GM19468 (cell line): ENCODE measurements around the gene GLUD2.
"Not testable (repeated sequence)": the region's sequence is repeated elsewhere in the genome, so short reads cannot be mapped to it uniquely, and the experiment has no call there.

ENCODE experiments used
- ATAC-seq: cut with Tn5 transposase; IDR thresholded peaks from one replicate; pipeline ENCODE4 v1.9.1; 2021; ENCODE audit warnings: mild to moderate bottlenecking, moderate library complexity, moderate number of reproducible peaks; ENCODE audit not compliant: unreplicated experiment; ENCODE audit errors: extremely low read depth

The GLUD2 gene

GRCh38 chrX:121047441-121048419 lies at the start of gene GLUD2:
Gene GLUD2 (plus strand): TSS chrX:121047610. CDS start chrX:121047685, 75 bp downstream.
- not testable (repeated sequence) for ATAC-seq

DNA sequence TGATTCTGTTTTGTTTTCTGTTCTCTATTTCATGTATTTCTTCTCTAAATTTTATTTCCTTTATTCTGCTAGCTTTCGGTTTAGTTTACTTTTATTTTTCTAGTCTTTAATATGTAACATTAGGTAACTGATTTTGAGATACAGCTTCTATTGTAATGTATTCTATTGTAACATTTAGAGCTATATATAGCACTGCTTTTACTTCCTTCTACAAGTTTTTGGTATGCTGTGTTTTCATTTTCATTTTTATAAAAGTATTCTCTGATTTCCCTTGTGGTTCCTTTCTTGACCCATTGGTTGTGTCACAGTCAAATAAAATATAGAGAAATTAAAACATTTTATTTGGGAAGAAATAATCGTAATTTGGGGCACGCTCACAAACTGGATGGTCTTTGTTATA lies 48.0 kb upstream of the GLUD2 start:
- no peak for ATAC-seq

DNA sequence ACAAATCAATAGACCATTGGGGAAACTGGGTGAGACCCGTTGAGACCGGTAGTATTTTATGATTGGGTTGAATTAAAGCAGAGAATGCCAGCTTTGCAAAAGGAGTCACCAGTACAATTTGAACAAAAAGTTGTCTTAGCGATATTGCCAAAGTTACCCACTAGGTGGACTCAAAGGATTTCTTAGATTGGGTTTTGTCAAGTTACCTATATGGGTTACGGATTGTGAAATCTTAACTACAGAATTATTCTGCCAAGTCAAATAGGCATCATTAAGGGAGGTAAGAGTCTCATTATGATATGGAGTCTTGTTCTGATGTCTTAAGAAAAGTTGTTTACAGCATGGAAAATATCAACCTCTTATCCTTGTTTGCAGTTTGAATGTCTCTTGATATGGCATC lies 46.8 kb upstream of the GLUD2 start:
- no peak for ATAC-seq

DNA sequence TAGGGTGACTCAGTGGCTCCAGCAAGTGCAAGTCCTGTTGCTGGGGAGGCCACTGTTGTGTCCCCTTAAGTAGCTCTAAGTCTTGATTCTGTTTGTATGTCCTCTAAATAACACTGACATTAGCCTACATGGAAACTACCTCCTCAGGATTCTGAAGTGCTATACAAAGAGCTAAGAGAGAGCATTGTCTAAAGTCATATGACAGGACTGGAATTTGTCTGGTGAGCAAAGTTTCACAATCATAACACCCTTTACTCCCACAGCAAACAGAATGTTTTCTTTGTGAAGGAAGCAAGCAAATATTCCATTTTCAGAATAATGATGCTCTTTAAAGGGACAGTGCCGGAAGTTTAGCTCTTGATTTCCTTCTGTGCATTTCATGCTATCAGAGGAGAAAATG lies 38.5 kb upstream of the GLUD2 start:
- ATAC-seq, result no peak

- ATAC-seq, result no peak
Observed at GRCh38 chrX:121009764-121010163, 37.6 kb upstream of the GLUD2 start.

DNA sequence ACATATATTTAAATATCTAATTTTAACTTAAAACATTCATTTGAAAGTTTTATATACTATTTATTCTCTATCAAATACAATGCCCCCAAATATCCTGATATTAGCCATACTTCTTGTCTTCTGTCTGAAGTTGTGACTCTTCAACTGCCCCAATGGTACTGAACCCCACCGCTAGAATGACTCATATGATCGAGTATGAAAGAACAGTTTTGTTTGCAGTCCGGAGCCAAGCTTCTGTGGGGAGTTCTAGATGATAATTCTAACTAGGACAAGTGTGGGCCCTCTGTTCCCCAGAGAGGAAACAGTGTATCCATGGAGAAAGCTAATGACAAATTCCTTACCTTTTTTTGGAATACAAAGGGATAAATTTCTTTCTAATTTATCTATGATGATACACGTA lies 37.2 kb upstream of the GLUD2 start:
- ATAC-seq, result no peak

GRCh38 chrX:121011254-121011653 lies 36.2 kb upstream of the GLUD2 start:
- ATAC-seq, result no peak

GRCh38 chrX:121013897-121014455 lies 33.4 kb upstream of the GLUD2 start:
- no peak for ATAC-seq

DNA sequence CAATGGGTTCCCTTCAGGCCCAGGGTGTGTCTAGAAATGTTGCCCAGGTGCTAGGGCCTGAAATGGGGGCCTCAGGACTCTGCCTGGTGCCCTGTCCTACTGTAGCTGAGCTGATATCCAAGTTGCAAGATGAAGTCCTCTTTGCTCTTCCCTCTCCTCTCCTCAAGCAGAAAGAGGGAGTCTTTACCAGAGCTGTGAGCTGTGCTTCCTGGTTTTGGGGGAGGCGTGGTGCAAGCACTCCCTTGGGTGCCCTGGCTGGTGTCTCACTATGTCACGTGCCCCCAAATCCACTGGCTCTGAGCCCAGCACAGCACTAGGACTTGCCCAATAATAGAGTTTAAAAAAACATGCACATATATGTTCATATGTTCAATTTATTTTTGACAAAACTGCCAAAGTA lies 32.6 kb upstream of the GLUD2 start:
- ATAC-seq, result no peak

- no peak for ATAC-seq
Observed at GRCh38 chrX:121028419-121028818, 19.0 kb upstream of the GLUD2 start.

DNA sequence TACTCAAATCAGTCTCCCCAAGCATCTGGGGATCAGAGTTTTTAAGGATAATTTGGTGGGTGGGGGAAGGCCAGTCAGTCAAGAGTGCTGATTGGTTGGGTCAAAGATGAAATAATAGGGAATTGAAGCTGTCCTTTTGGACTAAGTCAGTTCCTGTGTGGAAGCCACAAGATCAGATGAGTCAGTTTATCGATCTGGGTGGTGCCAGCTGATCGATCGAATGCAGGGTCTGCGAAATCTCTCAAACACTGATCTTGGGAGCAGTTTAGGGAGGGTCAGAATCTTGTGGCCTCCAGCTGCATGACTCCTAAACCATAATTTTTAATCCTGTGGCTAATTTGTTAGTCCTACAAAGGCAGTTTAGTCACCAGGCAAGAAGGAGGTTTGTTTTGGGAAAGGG lies 17.3 kb upstream of the GLUD2 start:
- ATAC-seq, result no peak

DNA sequence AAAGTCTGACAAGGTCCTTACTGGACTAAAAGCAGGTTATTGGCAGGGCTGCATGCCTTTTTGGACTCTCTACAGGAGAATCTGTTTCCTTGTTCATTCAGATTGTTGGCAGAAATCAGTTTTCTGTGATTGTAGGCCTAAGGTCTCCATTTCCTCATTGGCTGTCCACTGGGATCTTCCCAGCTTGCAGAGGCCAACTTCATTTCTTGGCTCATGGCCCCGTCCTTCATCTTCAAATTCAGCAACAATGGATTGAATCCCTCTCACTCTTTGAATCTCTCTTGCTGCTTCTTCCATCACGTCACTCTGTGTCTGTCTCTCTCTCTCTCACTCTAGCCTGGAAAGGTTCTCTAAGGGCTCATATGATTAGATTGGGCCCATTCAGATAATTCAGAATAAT lies 14.9 kb upstream of the GLUD2 start:
- ATAC-seq, result no peak

DNA sequence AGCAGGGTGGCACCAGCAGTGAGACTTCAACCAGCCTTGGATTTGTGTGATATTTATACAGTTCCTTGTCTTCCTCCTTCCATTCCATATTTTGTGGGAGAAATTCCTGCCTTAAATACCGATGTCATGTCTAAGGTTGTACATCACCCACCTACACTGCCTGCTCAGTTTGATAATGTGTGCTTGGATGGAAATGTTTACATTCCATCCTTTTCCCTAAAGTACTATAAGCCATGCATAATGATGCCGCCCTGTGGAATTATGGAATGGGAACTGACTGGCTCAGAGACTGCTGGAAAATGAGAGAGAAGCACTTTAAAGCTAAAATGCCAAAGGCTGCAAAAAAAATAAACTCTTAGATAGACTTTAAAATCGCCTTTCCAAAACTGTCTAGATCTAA lies 11.3 kb upstream of the GLUD2 start:
- ATAC-seq, result no peak

DNA sequence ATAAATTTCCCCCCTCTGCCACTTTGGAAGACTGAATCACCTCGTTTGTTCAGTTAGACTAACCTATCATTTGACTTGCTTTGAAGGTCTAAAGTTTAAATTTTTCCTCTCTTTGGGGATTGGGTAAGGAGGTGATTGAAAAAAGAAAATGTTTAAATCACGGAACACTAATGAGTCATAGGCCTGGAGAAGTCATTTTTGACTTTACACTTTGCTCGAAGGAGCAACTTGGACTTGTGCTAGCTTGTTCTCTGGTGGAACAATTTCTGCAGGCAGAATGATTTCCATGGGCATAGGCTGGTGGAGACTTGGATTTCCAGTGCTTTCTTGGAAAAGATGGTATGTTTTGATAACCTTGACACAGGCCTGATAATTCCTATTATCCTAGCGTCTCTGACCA lies 10.5 kb upstream of the GLUD2 start:
- ATAC-seq, result no peak

DNA sequence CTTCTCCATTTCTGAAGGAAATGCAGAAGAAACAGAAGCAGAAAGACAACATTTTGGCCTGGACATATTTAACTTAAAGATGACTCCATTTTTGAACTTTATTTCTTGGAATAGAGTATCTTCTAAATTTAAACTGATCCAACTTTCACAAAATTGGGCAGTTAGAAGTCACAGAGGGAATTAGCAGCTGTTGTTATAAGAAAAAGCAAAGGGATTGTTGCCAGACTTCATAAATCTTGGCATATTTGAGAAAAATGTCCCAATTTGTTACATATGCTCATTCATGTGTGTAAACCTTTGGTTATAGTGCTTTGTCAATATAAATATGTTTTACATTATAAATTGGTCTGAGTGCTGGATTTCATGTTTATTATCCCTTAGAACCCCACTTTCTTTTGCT lies 3.4 kb downstream of the GLUD2 start:
- ATAC-seq, result no peak

- no peak for ATAC-seq
Observed at GRCh38 chrX:121052122-121052521, 4.7 kb downstream of the GLUD2 start.

DNA sequence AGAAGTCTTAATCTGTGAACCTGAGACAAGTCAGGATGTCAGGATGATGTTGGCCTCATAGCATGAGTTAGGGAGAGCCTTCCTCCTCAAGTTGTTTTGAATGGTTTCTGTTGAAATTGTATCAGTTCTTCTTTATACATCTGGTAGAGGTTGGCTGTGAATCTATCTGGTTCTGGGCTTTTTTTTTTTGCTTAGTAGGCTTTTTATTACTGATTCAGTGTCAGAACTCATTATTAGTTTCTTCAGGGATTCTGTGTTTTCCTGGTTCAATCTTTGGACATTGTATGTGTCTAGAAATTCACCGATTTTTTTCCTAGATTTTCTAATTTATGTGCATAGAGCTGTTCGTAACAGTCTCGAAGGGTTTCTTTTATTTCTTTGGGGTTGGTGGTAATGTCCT lies 14.9 kb downstream of the GLUD2 start:
- no peak for ATAC-seq

- no peak for ATAC-seq
Observed at GRCh38 chrX:121064579-121064978, 17.2 kb downstream of the GLUD2 start.

DNA sequence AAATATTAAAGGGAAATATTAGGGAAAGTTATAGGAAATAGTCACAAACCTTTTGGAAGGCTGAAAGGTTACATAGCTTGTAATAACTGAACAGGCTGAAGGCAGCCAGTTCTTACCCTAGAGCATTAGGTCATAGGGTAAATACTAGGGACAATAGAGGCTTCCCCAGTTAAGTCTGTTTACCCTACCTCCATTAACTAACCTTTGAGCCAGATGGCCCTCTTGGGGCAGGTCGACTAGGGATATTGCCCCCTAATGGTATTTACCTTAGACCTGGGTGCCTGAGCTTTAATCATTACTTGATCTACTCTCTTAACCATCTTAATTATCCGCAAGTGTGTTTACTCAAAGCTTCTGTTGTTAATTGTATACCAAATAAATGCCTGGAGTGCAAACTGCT lies 36.8 kb downstream of the GLUD2 start:
- ATAC-seq, result not testable (repeated sequence)

- no peak for ATAC-seq
Observed at GRCh38 chrX:121084903-121085611, 37.6 kb downstream of the GLUD2 start.

DNA sequence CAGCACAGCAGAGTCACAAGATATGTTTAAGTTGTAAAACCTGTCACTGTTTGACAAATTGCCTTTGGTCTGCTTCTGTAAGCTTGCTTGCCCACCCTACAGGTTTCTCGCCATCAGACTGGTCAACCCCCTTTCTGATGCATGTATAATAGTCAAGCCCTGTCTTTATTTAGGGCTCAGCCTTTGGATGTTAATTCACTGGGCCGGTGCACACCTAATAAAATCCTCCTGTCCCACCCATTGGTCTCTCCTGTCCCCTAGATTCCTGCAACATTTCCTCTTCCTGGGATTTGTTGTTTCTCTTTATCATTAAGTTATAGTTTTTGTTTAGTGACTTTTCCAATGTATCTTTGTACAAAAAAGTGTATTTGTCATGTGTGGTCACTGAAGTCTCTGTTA lies 38.2 kb downstream of the GLUD2 start:
- no peak for ATAC-seq
